Loucy (cell line): ENCODE results near the gene NAALADL2.

Experiments used
- H2AFZ ChIP-seq: fragments of 200-600 bp; sonication (generic); 2 replicates; pipeline ENCODE4 v1.6.0; 2016; ENCODE audit warnings: antibody characterized with exemption, mild to moderate bottlenecking, low read length, moderate library complexity
- H3F3A ChIP-seq: fragments of 200-600 bp; 2 replicates; pipeline ENCODE4 v1.6.0; 2016; ENCODE audit warnings: antibody characterized with exemption, low read depth, mild to moderate bottlenecking
- H3K27me3 ChIP-seq: fragments of 200-600 bp; sonication (generic); 2 replicates; pipeline ENCODE4 v1.6.1; 2014; ENCODE audit warnings: low read length, mild to moderate bottlenecking; ENCODE audit not compliant: insufficient read depth, poor library complexity, severe bottlenecking
- H3K36me3 ChIP-seq: fragments of 200-600 bp; sonication (generic); 2 replicates; pipeline ENCODE4 v1.6.1; 2016; ENCODE audit warnings: low read length; ENCODE audit not compliant: insufficient read depth
- H3K4me1 ChIP-seq: fragments of 200-600 bp; sonication (generic); 2 replicates; pipeline ENCODE4 v1.5.1; 2014; ENCODE audit warnings: low read length, mild to moderate bottlenecking; ENCODE audit not compliant: insufficient read depth, poor library complexity, severe bottlenecking
- H3K4me2 ChIP-seq: fragments of 200-600 bp; sonication (generic); 2 replicates; pipeline ENCODE4 v1.6.0; 2014; ENCODE audit warnings: antibody characterized with exemption, low read length, low read depth, mild to moderate bottlenecking; ENCODE audit not compliant: poor library complexity, severe bottlenecking
- H3K4me3 ChIP-seq: fragments of 200-600 bp; sonication (generic); 2 replicates; pipeline ENCODE4 v1.5.1; 2014; ENCODE audit warnings: low read length, mild to moderate bottlenecking, mixed read lengths; ENCODE audit not compliant: poor library complexity, severe bottlenecking
- H3K79me2 ChIP-seq: fragments of 200-600 bp; sonication (generic); 2 replicates; pipeline ENCODE4 v1.6.1; 2014; ENCODE audit warnings: low read length; ENCODE audit not compliant: insufficient read depth
- H3K9ac ChIP-seq: fragments of 200-600 bp; sonication (generic); 2 replicates; pipeline ENCODE4 v1.6.0; 2014; ENCODE audit warnings: mild to moderate bottlenecking, low read depth, low read length, moderate library complexity; ENCODE audit not compliant: poor library complexity, severe bottlenecking
- H3K9me2 ChIP-seq: fragments of 200-600 bp; sonication (generic); replicated peaks from 2 replicates; pipeline ENCODE4 v1.6.1; 2016; ENCODE audit warnings: low read depth, low read length, mixed read lengths
- H3K9me3 ChIP-seq: fragments of 200-600 bp; sonication (generic); 2 replicates; pipeline ENCODE4 v1.6.1; 2014; ENCODE audit warnings: mild to moderate bottlenecking, antibody characterized with exemption, low read length, low read depth; ENCODE audit not compliant: insufficient read depth
- H4K20me1 ChIP-seq: fragments of 200-600 bp; sonication (generic); 2 replicates; pipeline ENCODE4 v1.6.0; 2014; ENCODE audit warnings: antibody characterized with exemption, low read length, mild to moderate bottlenecking; ENCODE audit not compliant: insufficient read depth, poor library complexity, severe bottlenecking
- CTCF ChIP-seq: fragments of 200-600 bp; sonication (generic); conservative IDR thresholded peaks from 2 replicates; pipeline ENCODE4 v1.5.1; 2014; ENCODE audit warnings: mild to moderate bottlenecking, antibody characterized with exemption, low read length
- EZH2phosphoT487 ChIP-seq: fragments of 200-600 bp; IDR thresholded peaks from 2 replicates; pipeline ENCODE4 v1.6.1; 2018; ENCODE audit warnings: antibody characterized with exemption, mild to moderate bottlenecking, moderate library complexity, borderline replicate concordance

The NAALADL2 gene

DNA sequence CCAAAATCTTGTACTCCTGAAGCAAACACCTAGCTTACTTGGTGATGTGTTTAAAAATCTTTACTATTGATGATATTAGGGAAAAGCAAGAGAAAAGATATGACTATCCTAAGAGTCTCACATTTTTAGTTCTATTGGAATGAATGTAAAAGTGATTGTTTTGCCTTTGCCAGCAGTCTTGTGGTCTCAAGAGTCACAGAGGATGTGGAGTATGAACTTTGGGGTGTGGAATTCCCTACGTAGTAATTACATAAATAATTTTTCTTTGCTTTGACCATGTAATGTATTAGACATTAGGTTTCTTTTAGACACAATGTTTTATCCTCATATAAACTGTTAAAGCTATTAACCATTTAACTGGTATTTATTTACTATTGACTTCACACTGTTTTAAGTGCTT lies 387.6 kb downstream of the NAALADL2 start:
- Histone ChIP-seq H3K4me2 (no peak overlapping the region), H2AFZ (no peak overlapping the region), H3K4me3 (no peak overlapping the region), H3K27me3 (no peaks in the 10 kb centered on the region), H3F3A (no peaks in the 10 kb centered on the region), H3K9me2 (no peaks in the 10 kb centered on the region), H3K4me1 (no peaks in the 10 kb centered on the region), H3K79me2 (no peaks in the 10 kb centered on the region), H3K9ac (no peak overlapping the region), H3K9me3 (no peaks in the 10 kb centered on the region), H4K20me1 (no peaks in the 10 kb centered on the region), H3K36me3 (no peaks in the 10 kb centered on the region)
- TF ChIP-seq CTCF: no peak
- no peak for TF ChIP-seq EZH2phosphoT487

DNA sequence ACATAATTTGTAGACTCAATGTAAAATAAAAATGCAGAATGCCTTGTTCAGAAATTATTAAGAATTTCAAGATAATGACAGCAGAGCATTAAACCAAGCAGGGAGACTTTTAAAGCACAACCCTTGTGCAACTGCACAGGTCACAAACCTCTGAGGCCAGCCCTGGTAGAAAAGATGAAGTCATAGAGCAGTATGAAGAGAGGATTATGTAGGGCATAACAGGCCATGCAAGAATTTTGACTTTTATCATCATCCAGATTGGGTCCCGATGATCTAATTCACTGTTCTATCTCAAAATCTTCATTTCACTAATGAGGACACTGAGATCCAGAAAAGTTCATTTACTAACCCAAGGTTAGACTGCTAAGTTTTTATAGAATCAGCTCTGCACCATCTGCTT lies 388.5 kb downstream of the NAALADL2 start:
- Histone ChIP-seq H3K4me1 (no peaks in the 10 kb centered on the region), H3K9ac (no peak overlapping the region), H3K9me2 (no peaks in the 10 kb centered on the region), H3K4me3 (no peak overlapping the region), H3K4me2 (no peak overlapping the region), H2AFZ (no peak overlapping the region), H3K27me3 (no peaks in the 10 kb centered on the region), H3K9me3 (no peaks in the 10 kb centered on the region), H4K20me1 (no peaks in the 10 kb centered on the region), H3K79me2 (no peaks in the 10 kb centered on the region), H3F3A (no peaks in the 10 kb centered on the region), H3K36me3 (no peaks in the 10 kb centered on the region)
- TF ChIP-seq EZH2phosphoT487 (no peak), CTCF (no peak)

DNA sequence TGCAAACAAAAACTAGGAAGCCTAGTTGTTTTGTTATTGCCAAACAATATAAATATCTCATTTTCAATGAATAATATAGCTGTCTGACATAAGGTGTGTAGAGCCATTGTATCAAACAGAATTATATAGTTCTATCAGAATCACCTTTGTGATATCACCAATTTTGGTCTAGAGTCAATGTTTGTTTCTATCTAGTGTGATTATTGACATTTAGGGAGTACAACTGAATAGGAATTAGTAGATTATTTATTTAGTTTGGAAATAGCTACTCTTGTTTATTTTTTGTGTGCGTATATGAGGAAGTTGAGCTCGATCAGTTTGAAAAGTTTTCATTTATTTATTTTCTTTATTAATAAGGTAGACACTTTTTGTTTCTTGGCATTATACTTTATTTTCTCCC lies 389.7 kb downstream of the NAALADL2 start:
- no peaks in the 10 kb centered on the region for H3K36me3 ChIP-seq
- no peak for TF ChIP-seq EZH2phosphoT487
- TF ChIP-seq CTCF: no peak
- H3F3A ChIP-seq: no peaks in the 10 kb centered on the region
- no peaks in the 10 kb centered on the region for H3K9me2 ChIP-seq
- H3K9me3 ChIP-seq: no peaks in the 10 kb centered on the region
- no peaks in the 10 kb centered on the region for H3K79me2 ChIP-seq
- no peak overlapping the region for H2AFZ ChIP-seq
- H3K4me3 ChIP-seq: no peak overlapping the region
- no peaks in the 10 kb centered on the region for H3K27me3 ChIP-seq
- H3K9ac ChIP-seq: no peak overlapping the region
- H3K4me1 ChIP-seq: no peaks in the 10 kb centered on the region
- no peaks in the 10 kb centered on the region for H4K20me1 ChIP-seq
- no peak overlapping the region for H3K4me2 ChIP-seq
